Measurements from ENCODE around the gene ARRB1. TPM values are rescaled to one million over a fixed set of nuclear protein-coding genes. Genes with fewer than 3 reads are reported as not detected.

ARRB1 gene
- total RNA-seq, 1 experiment from 2014 or later: 24.2 TPM

GRCh38 chr11:75351791-75352587 is 528 bp upstream of the ARRB1 start:
- H3K4me2 ChIP-seq (ENCODE audit: low read length): peak overlapping the region; percentile 99
- H3K27ac ChIP-seq (ENCODE audit: low read depth, low read length): peak overlapping the region; percentile 79; the same call in 1 of the 2 replicates
- ATAC-seq: peak; percentile 73
- peaks cover 19 to 59% of the 10 kb centered on the region in 2 experiments; a peak in 3 of 4 replicates for H3K4me1 ChIP-seq (ENCODE audit: control insufficient read depth in 1 of 2, insufficient read depth in 2 of 2, low read length in 2 of 2)
- POLR2A ChIA-PET: no interaction called here
- peak overlapping the region; percentile 68 for H2AFZ ChIP-seq (ENCODE audit: low read depth, low read length, poor library complexity, severe bottlenecking)
- intact Hi-C loops (cut with micrococcal nuclease): no loop called here
- TSS peak; percentile 71 for BruUV-seq (replicated peaks)
- H4K20me1 ChIP-seq (ENCODE audit: insufficient read depth): no peaks in the 10 kb centered on the region
- CTCF ChIA-PET: no interaction called here
- no peak for DNase-seq (ENCODE audit: low read depth, low spot score)
- no peak for TF ChIP-seq REST (IDR thresholded peaks at IDR 0.05; ENCODE audit: low read depth)
- TF ChIP-seq FOSL1 (IDR thresholded peaks at IDR 0.05; ENCODE audit: low read depth): no peak
- peak; percentile 32 for TF ChIP-seq POLR2A (IDR thresholded peaks at IDR 0.05; ENCODE audit: borderline replicate concordance, extremely low read depth, insufficient read depth, insufficient read length)
- TF ChIP-seq CBX3 (IDR thresholded peaks at IDR 0.05; ENCODE audit: low read depth): no peak
- no peak for TF ChIP-seq YY1 (IDR thresholded peaks at IDR 0.05; ENCODE audit: extremely low read depth, insufficient replicate concordance, low read depth, low read length)
- no peak for TF ChIP-seq JUND (IDR thresholded peaks at IDR 0.05)
- peak; percentile 66; the same call in 1 of the 2 replicates for TF ChIP-seq ZFX (IDR thresholded peaks at IDR 0.05)
- no peak for TF ChIP-seq ELF1 (IDR thresholded peaks at IDR 0.05; ENCODE audit: borderline replicate concordance, low read depth)
- TF ChIP-seq, protein P1, sequence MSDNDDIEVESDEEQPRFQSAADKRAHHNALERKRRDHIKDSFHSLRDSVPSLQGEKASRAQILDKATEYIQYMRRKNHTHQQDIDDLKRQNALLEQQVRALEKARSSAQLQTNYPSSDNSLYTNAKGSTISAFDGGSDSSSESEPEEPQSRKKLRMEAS (IDR thresholded peaks at IDR 0.05): peak; percentile 54; the same call in 1 of the 2 replicates
- TF ChIP-seq TCF7L2 (IDR thresholded peaks at IDR 0.05; ENCODE audit: borderline replicate concordance, extremely low read depth, insufficient read depth, insufficient read length): no peak
- TF ChIP-seq, protein P2, sequence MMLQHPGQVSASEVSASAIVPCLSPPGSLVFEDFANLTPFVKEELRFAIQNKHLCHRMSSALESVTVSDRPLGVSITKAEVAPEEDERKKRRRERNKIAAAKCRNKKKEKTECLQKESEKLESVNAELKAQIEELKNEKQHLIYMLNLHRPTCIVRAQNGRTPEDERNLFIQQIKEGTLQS (IDR thresholded peaks at IDR 0.05): no peak
- no peak for TF ChIP-seq RAD21 (IDR thresholded peaks at IDR 0.05; ENCODE audit: low read depth)
- no peak for TF ChIP-seq EGR1 (IDR thresholded peaks at IDR 0.05; ENCODE audit: low read depth)
- TF ChIP-seq CEBPB (IDR thresholded peaks at IDR 0.05; ENCODE audit: low read depth): no peak
- peak; percentile 27; the same call in 1 of the 2 replicates for TF ChIP-seq POLR2AphosphoS5 (IDR thresholded peaks at IDR 0.05; ENCODE audit: low read depth, low read length)
- TF ChIP-seq SP1 (IDR thresholded peaks at IDR 0.05; ENCODE audit: low read depth): no peak
- H3K27me3 ChIP-seq (ENCODE audit: insufficient read depth, low read length): no peaks in the 10 kb centered on the region
- H3K9me2 ChIP-seq (ENCODE audit: insufficient read depth): no peaks in the 10 kb centered on the region
- peak overlapping the region; percentile 85 for H3K9ac ChIP-seq (ENCODE audit: low read length)
- H3K79me2 ChIP-seq (ENCODE audit: insufficient read depth, low read length): peaks cover 16% of the 10 kb centered on the region; the same call in 1 of the 2 replicates
- peak overlapping the region; percentile 60 to 86 for H3K4me3 ChIP-seq (replicated peaks in 1 of 2; ENCODE audit: low read depth in 1 of 2, low read length in 2 of 2)
- RAD21 ChIA-PET (ENCODE audit: low non-redundant PET in 1 of 2, low total read pairs in 2 of 2, uncharacterized antibody in 2 of 2, unreplicated experiment in 2 of 2): no interaction called here
- H3K9me3 ChIP-seq (ENCODE audit: control insufficient read depth in 1 of 2, insufficient read depth in 1 of 2, low read depth in 1 of 2, low read length in 2 of 2): no peaks in the 10 kb centered on the region
- no peaks in the 10 kb centered on the region for H3K36me3 ChIP-seq (ENCODE audit: control insufficient read depth in 1 of 2, insufficient read depth in 2 of 2, low read length in 2 of 2)
